SK-N-SH (cell line): Measurements from ENCODE around the gene UNCX.

Source experiments
- CHD2 ChIP-seq: fragments of 150-350 bp; IDR thresholded peaks from 2 replicates; pipeline ENCODE4 v1.6.1; 2018; ENCODE audit warnings: low read length; ENCODE audit not compliant: partially characterized antibody
- GABPA ChIP-seq: IDR thresholded peaks from 2 replicates; pipeline ENCODE4 v1.4.0; 2012; ENCODE audit warnings: low read depth, mild to moderate bottlenecking
- POLR2AphosphoS5 ChIP-seq: IDR thresholded peaks from 2 replicates; pipeline ENCODE4 v1.6.1; 2012; ENCODE audit warnings: low read depth, low read length
- RAD21 ChIP-seq: IDR thresholded peaks from 2 replicates; pipeline ENCODE4 v1.6.1; 2012; ENCODE audit warnings: mild to moderate bottlenecking, low read length
- TAF1 ChIP-seq: IDR thresholded peaks from 2 replicates; pipeline ENCODE4 v1.6.1; 2012; ENCODE audit warnings: low read depth, mild to moderate bottlenecking, low read length, moderate library complexity, borderline replicate concordance
- TF ChIP-seq, protein P1 (sequence below): fragments of 200-600 bp; sonication (generic); IDR thresholded peaks from 2 replicates; pipeline ENCODE4 v1.6.1; 2017; ENCODE audit warnings: antibody characterized with exemption, mild to moderate bottlenecking, moderate library complexity
- TF ChIP-seq, protein P2 (sequence below): IDR thresholded peaks from 2 replicates; pipeline ENCODE4 v1.4.0; 2012; ENCODE audit warnings: low read depth

DNA sequence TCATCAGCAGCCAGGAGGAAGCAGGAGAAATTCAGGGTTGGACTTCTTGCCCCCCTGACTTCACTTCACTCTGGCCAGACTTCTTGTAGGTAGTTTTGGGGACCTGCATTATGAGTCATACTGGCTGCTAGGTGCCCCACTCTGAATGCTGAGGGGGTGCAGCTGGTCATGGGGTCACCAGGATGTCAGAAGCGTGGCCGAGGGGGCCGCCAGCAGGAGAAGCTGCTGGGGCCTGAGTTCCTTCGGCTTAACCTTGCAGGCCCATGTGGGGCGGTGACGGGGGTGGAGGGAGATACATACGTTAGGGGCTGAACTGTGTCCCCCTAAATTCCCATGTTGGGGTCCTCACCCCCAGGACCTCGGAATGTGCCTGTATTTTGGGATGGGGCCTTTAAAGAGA lies 18.2 kb downstream of the UNCX start:
- TF ChIP-seq RAD21 (no peak), TAF1 (no peak), GABPA (no peak), POLR2AphosphoS5 (no peak), CHD2 (no peak)
- TF ChIP-seq, protein P1, sequence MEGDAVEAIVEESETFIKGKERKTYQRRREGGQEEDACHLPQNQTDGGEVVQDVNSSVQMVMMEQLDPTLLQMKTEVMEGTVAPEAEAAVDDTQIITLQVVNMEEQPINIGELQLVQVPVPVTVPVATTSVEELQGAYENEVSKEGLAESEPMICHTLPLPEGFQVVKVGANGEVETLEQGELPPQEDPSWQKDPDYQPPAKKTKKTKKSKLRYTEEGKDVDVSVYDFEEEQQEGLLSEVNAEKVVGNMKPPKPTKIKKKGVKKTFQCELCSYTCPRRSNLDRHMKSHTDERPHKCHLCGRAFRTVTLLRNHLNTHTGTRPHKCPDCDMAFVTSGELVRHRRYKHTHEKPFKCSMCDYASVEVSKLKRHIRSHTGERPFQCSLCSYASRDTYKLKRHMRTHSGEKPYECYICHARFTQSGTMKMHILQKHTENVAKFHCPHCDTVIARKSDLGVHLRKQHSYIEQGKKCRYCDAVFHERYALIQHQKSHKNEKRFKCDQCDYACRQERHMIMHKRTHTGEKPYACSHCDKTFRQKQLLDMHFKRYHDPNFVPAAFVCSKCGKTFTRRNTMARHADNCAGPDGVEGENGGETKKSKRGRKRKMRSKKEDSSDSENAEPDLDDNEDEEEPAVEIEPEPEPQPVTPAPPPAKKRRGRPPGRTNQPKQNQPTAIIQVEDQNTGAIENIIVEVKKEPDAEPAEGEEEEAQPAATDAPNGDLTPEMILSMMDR: no peak
- TF ChIP-seq, protein P2, sequence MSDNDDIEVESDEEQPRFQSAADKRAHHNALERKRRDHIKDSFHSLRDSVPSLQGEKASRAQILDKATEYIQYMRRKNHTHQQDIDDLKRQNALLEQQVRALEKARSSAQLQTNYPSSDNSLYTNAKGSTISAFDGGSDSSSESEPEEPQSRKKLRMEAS: no peak
